RCC 7860 (cell line): ENCODE measurements around the gene TAT.
"Not testable (repeated sequence)": the region's sequence is repeated elsewhere in the genome, so short reads cannot be mapped to it uniquely, and the experiment has no call there.

Source experiments
- DNase-seq: peaks from one replicate; pipeline ENCODE4 v3.0.0-alpha.2; 2015; ENCODE audit warnings: low spot score
- FAIRE-seq: peaks from 2 replicates; lab custom pipeline; 2012; peaks lifted over from hg19 to GRCh38; lab: Jason Lieb, UNC

TAT gene

GRCh38 chr16:71585318-71585703 is 8.4 kb upstream of the TAT start:
- DNase-seq (no peak), FAIRE-seq (no peak)

GRCh38 chr16:71584543-71585317 is 7.8 kb upstream of the TAT start:
- FAIRE-seq, result no peak
- DNase-seq, result no peak

DNA sequence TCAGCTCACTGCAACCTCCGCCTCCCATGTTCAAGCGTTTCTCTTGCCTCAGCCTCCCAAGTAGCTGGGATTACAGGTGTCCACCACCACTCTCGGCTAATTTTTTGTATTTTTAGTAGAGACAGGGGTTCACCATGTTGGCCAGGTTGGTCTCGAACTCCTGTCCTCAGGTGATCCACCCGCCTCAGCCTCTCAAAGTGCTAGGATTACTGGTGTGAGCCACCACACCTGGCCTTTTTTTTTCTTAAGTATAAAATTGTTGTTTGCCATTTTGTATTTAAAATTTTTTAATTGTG is 5.6 kb upstream of the TAT start:
- not testable (repeated sequence) for DNase-seq, FAIRE-seq

DNA sequence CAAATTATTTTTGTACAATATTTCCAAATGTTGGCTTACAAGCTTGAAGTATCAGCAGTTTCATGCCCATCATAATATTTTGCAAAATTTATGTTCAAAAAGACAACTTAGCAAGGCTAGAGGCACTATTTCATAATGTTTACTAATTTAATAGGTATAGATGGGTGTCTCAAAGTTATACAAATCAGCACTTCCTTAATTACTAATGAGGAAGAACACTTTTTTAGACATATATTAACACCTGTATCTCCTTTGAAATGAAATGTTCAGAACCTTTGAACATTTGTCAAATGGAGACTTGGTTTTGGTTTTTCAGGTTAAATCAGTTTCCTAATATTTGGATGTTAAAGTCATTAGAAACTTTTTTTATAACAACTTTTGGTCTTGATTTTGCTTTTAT is 2.2 kb downstream of the TAT start:
- DNase-seq (no peak), FAIRE-seq (no peak)

DNA sequence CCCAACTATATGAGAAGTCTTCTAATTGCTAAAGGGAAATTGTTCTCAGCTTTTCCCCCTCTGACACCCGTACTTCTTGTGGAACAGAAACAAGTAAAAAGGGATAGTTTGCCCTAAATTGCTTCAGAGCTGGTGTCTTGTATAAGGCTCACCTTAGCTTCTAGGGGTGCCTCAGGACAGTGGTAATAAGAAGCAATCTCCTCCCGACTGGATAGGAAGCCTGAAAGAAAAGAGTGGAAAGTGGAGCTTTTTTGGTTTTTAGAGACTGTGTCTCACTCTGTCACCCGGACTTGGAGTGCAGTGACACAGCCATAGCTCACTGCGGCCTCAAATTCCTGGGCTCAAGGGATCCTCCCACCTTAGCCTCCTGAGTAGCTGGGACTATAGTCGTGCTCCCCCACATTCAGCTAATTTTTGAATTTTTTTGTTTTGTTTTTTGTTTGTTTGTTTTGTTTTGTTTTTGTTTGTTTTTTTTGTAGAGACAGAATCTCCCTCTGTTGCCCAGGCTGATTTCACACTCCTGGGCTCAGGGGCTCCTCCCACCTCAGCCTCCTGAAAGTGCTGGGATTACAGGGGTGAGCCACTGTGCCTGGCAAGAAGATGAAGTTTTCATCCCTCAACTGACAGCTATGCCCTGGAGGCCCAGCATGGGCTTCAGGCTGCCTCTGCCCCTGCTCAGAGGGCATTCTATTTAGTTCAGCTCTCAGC is 3.4 kb downstream of the TAT start:
- DNase-seq (no peak), FAIRE-seq (no peak)

GRCh38 chr16:71572497-71573116 is 4.3 kb downstream of the TAT start:
- DNase-seq (peak; percentile 7), FAIRE-seq (peak; percentile 22)

DNA sequence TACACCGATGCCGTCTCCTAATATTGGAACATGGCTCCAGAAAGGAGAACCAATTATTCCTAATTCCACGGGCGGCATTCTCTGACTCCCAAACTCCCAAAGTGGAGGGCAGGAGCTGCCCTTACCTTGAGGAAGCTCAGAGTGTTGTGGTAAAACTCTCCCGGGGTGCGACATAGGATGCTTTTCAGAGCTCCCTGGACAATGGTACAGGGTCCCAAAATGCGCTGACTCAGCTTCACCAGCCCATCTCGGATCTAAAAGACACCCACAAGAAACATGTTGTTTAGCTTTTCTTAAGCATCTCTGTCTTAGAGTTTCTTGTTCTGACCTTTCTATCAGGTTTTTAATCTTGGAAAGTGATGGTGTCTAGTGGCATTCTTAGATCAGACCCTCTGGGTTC is 6.7 kb downstream of the TAT start:
- no peak for DNase-seq
- FAIRE-seq, result no peak

GRCh38 chr16:71569621-71570020 is 7.3 kb downstream of the TAT start:
- FAIRE-seq (no peak), DNase-seq (no peak)

DNA sequence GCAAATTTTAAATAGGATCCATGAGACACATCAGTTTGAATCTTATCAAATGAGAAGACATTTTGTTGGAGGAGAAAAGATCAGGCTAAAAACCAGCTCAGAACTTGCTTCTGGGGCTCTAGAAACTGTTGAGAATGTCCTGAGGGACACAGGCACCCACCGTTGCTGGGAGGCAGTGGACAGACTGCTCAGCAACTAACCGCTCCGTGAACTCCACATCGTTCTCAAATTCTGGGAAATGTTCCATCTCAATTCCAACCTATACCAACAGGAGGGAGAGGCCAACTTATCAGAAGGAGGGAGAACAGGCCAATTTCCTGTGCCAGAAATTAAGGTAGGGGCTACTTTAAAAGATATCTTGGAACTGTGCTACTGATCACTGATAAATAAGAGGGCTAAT is 8.3 kb downstream of the TAT start:
- no peak for FAIRE-seq
- no peak for DNase-seq

GRCh38 chr16:71567931-71568330 is 9.0 kb downstream of the TAT start:
- DNase-seq (no peak), FAIRE-seq (no peak)

- no peak for DNase-seq
- no peak for FAIRE-seq
Measured at GRCh38 chr16:71565812-71566700, 10.8 kb downstream of the TAT start.

GRCh38 chr16:71564335-71564967 is 12.4 kb downstream of the TAT start:
- DNase-seq, result no peak
- no peak for FAIRE-seq

DNA sequence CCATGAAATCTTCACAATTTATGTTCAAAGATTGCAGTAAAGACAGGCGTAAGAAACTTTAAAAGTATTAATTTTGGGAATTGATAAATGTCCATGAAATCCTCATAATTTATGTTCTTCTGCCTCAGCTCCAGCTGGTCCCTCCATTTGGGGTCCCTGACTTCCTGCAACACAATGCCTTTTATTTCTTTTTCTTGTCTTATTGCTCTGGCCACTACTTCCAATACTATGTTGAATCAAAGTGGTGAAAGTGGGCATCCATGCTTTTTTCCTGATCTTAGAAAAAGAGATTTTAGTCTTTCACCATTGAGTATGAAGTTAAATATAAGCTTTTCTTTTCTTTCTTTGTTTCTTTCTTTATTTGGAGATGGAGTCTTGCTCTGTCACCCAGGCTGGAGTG is 14.3 kb downstream of the TAT start:
- DNase-seq (no peak), FAIRE-seq (no peak)

DNA sequence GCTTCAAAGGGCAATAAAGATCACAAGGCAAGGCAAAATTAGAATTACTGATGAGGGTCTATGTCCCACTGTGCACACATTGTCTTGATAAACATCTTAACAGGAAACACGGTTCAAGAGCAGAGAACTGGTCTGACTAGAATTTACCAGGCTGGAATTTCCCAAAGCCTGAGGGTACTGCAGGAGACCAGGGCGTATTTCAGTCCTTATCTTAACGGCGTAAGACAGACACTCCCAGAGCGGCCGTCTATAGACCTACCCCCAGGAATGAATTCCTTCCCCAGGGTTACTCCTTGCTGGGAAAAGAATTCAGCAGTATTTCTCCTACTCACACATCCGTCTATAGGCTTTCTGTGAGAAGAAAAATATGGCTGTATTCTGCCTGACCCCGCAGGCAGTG is 15.0 kb downstream of the TAT start:
- DNase-seq, FAIRE-seq: not testable (repeated sequence)

GRCh38 chr16:71559855-71560254 is 17.0 kb downstream of the TAT start:
- FAIRE-seq, result no peak
- no peak for DNase-seq

DNA sequence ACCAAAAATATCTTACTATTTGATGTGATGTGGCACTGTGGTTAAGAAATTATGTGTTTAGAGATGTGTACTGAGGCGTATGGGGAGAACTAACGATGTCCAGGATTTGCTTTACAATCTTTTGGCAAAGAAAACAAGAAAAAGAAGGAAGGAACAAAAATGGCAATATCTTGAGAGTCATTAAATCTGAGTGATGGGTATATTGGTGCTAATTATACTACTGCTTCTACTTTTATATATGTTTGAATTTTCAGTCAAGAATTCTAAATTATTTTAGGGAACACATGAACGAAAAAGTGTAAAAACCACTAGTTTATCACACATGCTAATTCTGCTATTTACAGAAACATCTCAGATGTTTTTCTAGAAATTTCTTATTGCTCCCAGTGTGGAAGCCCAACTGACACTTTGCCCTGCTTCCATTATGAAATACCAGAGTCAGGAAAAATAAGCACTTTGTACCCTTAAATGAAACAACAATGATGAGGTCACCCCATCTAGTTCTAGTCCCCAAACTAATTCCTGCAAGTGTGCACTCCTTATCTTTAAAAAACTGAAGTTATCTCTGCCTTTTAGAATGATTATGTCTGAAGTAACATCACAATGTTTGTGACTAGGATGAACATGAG is 18.8 kb downstream of the TAT start:
- no peak for FAIRE-seq

DNA sequence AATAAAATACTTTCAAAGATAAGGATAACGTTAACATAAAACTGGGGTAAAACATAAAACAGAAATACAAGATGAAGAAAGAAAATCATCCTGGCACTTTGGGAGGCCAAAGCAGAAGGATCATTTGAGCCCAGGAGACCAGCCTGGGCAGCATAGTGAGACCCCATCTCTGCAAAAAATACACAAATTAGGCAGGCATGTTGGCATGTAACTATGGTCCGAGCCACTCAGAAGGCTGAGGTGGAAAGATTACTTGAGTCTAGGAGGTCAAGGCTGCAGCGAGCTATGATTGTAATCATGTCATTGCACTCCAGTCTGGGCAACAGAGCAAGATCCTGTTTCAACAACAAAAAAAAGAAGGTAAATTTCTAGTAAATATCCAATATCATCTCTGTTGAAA is 19.6 kb downstream of the TAT start:
- FAIRE-seq, result no peak
- DNase-seq, result no peak

More for the DNA sequence above, 18.8 kb downstream of the TAT start:
- DNase-seq, result no peak

GRCh38 chr16:71555230-71555891 is 21.5 kb downstream of the TAT start:
- DNase-seq (no peak), FAIRE-seq (no peak)

DNA sequence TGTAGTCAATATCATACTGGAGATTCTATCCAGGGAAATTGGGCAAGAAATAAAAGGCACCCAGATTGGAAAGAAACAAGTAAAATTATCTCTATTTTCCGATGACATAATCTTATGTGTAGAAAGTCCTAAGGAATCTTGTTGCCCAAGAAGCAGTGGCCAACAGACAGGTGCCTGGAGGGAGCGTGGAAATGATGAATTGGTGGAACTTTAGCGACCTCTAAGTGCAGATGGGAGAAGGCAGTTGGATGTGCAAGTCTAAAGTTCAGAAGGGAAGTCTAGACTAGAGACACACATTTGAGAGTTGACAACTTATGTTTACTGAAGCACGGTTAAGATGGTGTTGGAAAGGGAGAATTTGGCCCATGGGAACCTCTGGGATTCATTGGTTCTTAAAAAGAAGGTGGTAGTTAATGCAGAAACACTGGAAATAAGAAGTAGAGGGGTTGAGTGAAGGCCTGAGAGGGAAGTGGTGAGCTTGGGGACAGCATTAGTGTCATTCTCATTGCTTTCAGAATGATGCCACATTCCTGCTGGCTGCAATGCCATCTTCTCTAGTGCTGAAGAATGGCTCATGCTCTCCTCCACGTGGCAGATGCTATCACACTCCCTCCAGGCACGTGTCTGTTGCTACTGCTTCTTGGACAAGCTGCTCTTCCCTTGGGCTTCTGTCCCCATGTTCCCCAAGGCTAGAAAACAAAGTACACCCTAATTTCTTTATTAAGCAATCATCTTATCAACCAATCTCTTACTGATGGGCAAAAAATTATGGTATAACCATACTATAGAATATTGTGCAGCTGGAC is 24.0 kb downstream of the TAT start:
- no peak for FAIRE-seq
- no peak for DNase-seq
